ENCODE measurements around the gene EMILIN2.
A peak's percentile ranks its signal among the peaks of the same experiment; 100 is the strongest.

Gene EMILIN2

GRCh38 chr18:2959341-2959740 lies 112.5 kb downstream of the EMILIN2 start:
- no peak for DNase-seq

GRCh38 chr18:2960983-2961696 lies 114.3 kb downstream of the EMILIN2 start:
- no peak for DNase-seq

GRCh38 chr18:2961821-2962220 lies 115.0 kb downstream of the EMILIN2 start:
- peak; percentile 46 for DNase-seq

- DNase-seq = no peak
Observed at GRCh38 chr18:2963048-2963447, 116.2 kb downstream of the EMILIN2 start.

GRCh38 chr18:2964361-2965010 lies 117.7 kb downstream of the EMILIN2 start:
- peak; percentile 67 for DNase-seq
